Activated naive CD4-positive, alpha-beta T cell treated with Interleukin-2 at 50 U/mL for 16 hours (primary cell): ENCODE data around the gene RTP5.

Source experiments
- DNase-seq: peaks from one replicate; pipeline ENCODE4 v3.0.0-alpha.2; 2020

Gene RTP5

GRCh38 chr2:241858206-241859016 lies 11.1 kb upstream of the RTP5 start, which contains the start of gene PDCD1:
Gene PDCD1, minus strand, starts transcription at chr2:241858894. Its CDS starts 56 bp downstream, at chr2:241858838.
- DNase-seq, result peak; percentile 79

GRCh38 chr2:241859017-241859435 lies 10.5 kb upstream of the RTP5 start:
- DNase-seq, result peak; percentile 32

DNA sequence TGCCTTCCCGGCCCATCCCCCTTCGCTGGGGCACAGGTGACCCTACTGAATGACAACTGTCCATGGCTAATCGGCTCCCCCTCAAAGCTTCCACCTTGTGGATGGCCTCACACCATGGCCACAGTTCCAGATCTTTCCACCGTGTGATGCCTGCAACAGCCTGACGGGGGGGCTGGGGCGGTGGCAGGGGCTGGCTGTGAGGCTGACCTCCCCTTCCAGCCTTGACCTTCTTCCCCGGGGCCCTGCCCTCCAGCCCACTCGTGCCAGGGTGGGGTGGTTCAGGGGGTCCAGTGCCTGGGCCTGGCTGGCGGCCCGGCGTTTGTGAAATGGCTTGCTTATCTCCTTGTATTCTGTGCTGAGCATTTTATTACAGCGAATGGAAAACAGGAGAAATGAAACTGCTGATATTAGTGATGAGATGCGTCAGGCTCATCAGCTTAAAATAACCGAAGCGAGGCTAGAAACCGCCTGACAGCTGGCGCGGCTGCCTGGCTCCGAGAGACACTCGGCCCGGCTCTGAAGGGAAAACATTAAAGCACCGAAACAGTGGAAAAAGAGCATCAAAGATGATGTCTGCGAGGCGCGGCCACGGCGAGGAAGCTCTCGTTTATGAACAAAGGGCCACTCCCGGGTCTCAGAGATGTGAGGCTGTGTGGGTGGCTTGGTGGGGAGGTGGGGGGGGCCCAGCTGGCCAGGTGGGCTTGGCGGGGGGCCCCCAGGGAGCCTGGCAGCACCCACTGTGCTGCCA lies 9.9 kb upstream of the RTP5 start:
- peak; percentile 74 for DNase-seq

- no peak for DNase-seq
These were observed 9.1 kb upstream of the RTP5 start for GRCh38 chr2:241860184-241861078.

DNA sequence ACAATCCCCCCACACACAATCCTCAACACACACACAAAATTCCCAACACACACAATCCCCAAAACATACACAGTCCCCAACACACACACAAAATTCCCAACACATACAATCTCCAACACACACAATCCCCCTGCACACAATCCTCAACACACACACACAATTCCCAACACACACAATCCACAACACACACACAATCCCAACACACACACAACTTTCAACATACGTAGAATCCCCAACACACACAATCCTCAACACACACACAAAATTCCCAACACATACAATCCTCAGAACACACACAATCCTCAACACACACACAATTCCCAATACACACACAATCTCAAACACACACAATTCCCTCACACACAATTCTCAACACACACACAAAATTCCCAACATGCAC lies 8.3 kb upstream of the RTP5 start:
- no peak for DNase-seq

DNA sequence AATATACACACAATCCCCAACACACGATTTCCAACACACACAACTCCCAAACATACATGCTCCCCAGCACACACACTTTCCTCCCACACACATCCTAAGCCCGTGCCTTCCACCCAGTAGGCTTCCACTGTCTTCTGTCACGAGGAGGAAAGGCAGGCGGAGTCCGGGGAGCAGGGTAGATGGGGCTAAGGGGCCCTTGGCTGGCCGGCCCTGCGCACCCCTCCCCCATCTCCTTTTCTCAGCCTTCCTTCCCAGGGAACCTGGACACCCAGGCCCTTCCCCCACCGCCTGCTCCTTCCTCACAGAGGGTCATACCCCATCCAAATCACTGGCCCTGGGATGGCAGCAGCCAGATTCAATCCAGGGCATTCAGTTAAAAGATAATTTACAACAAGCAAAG lies 7.4 kb upstream of the RTP5 start:
- no peak for DNase-seq

DNA sequence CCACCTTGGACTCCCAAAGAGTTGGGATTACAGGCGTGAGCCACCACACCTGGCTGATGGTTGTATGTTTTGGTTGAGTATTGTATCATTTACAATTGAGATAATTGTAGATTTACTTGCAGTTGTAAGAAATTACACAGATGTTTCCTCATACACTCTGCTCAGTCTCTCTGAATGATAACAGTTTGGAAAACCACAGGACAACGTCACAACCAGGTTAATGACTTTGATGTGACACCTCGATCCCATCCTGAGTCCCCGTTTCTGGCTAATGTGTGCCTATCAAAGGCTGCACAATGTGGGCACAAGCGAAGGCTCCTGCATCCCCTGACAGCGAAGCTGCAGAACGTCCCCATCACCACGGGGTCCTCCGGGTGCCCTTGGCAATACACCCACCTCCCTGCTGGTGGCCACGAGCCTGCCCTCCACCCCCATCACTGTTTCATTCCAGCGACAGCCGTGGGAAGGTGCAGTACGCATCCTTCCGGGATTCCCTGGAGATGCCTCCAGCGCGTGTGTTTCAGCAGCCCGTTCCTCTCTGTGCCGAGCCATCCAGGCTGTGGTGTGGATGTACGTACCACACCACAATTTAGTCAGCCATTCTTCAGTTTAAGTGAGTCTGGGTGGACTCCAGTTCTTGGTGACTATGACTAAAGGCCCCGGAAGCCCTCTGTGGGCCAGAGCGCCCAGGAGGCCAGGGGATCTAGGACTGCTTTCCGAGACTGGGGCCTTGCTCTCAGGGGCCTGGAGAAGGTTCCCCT lies 6.6 kb upstream of the RTP5 start:
- DNase-seq, result no peak

DNA sequence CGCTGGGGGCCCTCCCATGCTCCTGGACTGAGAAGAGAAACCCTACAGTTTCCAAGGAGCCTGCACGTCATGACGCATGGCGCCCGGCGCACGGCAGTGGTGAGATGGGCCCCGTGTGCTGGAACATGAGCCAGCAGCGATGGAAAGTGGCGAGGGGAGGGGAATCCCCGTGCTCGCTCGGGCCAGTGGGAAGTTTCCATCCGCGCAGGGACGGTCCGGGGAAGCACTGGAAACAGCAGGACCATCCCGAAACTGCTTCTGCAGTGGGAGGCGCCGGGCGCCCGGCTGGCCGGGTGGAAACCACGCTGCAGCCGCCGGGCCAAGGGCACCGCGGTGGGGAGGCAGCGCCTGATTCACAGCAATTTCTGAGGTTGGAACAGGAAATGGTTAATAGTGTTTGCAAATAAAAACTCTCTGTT lies 6.0 kb upstream of the RTP5 start:
- peak; percentile 76 for DNase-seq

GRCh38 chr2:241864168-241864849 lies 5.2 kb upstream of the RTP5 start:
- DNase-seq, result no peak

- DNase-seq, result no peak
These were observed 4.7 kb upstream of the RTP5 start for GRCh38 chr2:241864850-241865213.

DNA sequence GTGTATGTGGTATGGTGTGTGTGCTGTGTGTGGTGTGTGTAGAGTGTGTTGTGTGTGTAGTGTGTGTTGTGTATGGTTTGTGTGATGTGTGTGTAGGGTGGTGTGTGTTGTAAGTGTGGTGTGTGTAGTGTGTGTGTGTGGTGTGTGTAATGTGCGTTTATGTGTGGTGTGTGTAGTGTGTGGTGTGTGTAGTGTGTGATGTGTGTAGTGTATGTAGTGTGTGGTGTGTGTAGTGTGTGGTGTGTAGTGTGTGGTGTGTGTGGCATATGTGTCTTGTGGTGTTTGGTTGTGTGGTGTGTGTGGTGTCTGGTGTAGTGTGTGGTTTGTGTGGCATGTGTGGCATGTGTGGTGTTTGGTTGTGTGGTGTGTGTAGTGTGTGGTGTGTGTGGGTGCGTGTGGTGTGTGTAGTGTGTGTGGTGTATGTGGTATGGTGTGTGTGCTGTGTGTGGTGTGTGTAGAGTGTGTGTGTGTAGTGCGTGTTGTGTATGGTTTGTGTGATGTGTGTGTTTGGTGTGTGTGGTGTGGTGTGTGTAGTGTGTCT lies 4.0 kb upstream of the RTP5 start:
- no peak for DNase-seq

DNA sequence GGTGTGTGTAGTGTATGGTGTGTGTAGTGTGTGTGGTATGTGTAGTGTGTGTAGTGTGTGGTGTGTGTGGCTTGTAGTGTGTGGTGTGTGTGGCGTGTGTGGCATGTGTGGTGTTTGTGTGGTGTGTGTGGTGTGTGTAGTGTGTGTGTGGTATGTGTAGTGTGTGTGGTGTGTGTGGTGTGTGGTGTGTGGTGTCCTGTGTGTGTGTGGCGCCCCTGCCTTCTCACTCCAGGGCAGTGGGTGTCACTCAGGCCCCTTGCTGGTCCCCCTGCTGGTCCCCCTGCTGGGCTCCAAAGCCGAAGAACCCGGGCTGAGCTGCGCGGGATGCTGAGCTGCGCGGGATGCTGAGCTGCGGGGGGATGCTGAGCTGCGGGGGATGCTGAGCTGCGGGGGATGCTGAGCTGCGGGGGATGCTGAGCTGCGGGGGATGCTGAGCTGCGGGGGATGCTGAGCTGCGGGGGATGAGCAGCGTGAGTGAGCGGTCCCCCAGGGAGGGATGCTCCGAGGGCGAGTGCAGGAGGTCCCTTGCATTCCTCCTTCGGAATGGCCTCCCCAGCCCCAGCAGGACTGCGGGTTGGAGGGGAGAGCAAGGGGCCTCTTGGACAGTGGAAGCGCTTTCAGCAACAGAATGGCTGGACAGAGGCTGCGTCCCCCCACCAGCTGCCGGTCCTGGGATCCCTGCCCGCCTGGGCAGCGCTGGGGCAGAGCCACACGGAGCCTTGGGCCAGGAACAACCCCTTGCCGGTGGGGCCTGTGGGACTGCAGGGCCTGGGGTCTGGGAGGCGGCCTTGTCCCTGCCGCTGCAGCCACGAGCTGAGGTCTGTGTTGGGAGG lies 3.4 kb upstream of the RTP5 start:
- no peak for DNase-seq

- DNase-seq, result no peak
These were observed 2.5 kb upstream of the RTP5 start for GRCh38 chr2:241866790-241867645.

DNA sequence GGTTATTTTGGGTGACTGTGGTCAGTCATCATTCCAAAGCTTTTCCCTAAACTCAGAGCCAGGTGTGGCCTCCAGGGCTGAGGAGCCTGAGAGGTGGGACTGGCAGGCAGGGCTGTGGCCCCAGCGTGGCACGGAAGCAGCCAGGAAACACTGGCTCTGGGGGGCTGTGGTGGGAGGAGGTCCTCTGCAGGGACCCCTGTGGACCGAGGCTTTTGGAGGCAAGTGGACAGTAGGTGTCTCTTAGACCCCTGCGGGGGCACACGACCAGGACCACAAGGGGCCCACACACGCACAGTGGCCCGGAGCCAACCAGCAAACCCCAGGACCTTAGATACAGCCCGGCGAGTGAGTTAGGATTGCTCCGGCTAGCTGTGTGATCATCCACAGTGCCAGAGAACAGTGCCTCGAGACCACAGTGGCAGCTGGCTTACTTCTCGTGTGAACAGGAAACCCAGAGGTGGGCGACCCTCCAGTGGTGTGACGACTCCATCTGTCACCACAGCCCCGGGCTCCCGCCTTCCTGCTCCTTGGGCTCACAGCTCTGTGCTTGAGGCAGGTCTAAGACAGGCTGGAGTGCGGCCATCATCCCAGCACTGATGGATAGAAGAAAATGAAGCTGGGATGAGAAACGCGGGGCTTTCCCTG lies 1.6 kb upstream of the RTP5 start:
- peak; percentile 63 for DNase-seq

- DNase-seq, result no peak
These were observed 858 bp upstream of the RTP5 start for GRCh38 chr2:241868661-241869081.

GRCh38 chr2:241870081-241870541 lies 582 bp downstream of the RTP5 start:
- DNase-seq, result no peak

- DNase-seq, result no peak
These were observed 1.3 kb downstream of the RTP5 start for GRCh38 chr2:241870611-241871537.
